D341Med (cell line): ENCODE data around the gene COPS9.

ENCODE experiments used
- DNase-seq: peaks from one replicate; pipeline ENCODE4 v3.0.0; 2012; ENCODE audit warnings: low spot score

Gene COPS9

GRCh38 chr2:240136013-240136670 is at the start of gene COPS9:
TSS of gene COPS9 (minus strand) at chr2:240136305. CDS start at chr2:240136284, 21 bp downstream.
- DNase-seq, result peak; percentile 96

- DNase-seq, result no peak
Measured at GRCh38 chr2:240184656-240185055, 48.6 kb upstream of the COPS9 start.

GRCh38 chr2:240183875-240184590 is 47.9 kb upstream of the COPS9 start:
- no peak for DNase-seq

- DNase-seq, result no peak
Measured at GRCh38 chr2:240183006-240183874, 47.1 kb upstream of the COPS9 start.

GRCh38 chr2:240182476-240182875 is 46.4 kb upstream of the COPS9 start:
- DNase-seq, result no peak

- DNase-seq, result no peak
Measured at GRCh38 chr2:240182001-240182400, 45.9 kb upstream of the COPS9 start.

- DNase-seq, result no peak
Measured at GRCh38 chr2:240179941-240180666, 44.0 kb upstream of the COPS9 start.

GRCh38 chr2:240179186-240179815 is 43.2 kb upstream of the COPS9 start:
- no peak for DNase-seq

- no peak for DNase-seq
Measured at GRCh38 chr2:240178564-240178963, 42.5 kb upstream of the COPS9 start.

GRCh38 chr2:240174496-240174895 is 38.4 kb upstream of the COPS9 start:
- no peak for DNase-seq

- no peak for DNase-seq
Measured at GRCh38 chr2:240172071-240172895, 36.2 kb upstream of the COPS9 start.

GRCh38 chr2:240170883-240171282 is 34.8 kb upstream of the COPS9 start:
- DNase-seq, result no peak

- DNase-seq, result no peak
Measured at GRCh38 chr2:240170354-240170735, 34.2 kb upstream of the COPS9 start.

- no peak for DNase-seq
Measured at GRCh38 chr2:240169486-240170353, 33.6 kb upstream of the COPS9 start.

GRCh38 chr2:240168546-240169361 is 32.6 kb upstream of the COPS9 start:
- no peak for DNase-seq

GRCh38 chr2:240168041-240168440 is 31.9 kb upstream of the COPS9 start:
- DNase-seq, result no peak

GRCh38 chr2:240167588-240167880 is 31.4 kb upstream of the COPS9 start:
- DNase-seq, result no peak

GRCh38 chr2:240166761-240167587 is 30.9 kb upstream of the COPS9 start:
- no peak for DNase-seq
